SK-N-SH treated with all-trans-retinoic acid at 6 μM for 48 hours (cell line): ENCODE data around the gene GALNT12.

Experiments
- ATAC-seq: fragments of 200-7000 bp; cut with Tn5 transposase; 3 replicates; pipeline ENCODE4 v1.9.1; 2020; ENCODE audit warnings: mild to moderate bottlenecking, moderate library complexity
- BACH2 ChIP-seq: fragments of 250-450 bp; sonication (Bioruptor Pico); IDR thresholded peaks from 2 replicates; pipeline ENCODE4 v1.9.0; 2021; ENCODE audit warnings: mild to moderate bottlenecking, borderline replicate concordance
- CREB5 ChIP-seq: fragments of 250-450 bp; sonication (Bioruptor Pico); IDR thresholded peaks from 2 replicates; pipeline ENCODE4 v1.5.1; 2020; ENCODE audit warnings: low read depth, mild to moderate bottlenecking, moderate library complexity
- CSDC2 ChIP-seq: fragments of 250-450 bp; sonication (Bioruptor Pico); IDR thresholded peaks from 2 replicates; pipeline ENCODE4 v1.5.0; 2020; ENCODE audit warnings: mild to moderate bottlenecking, moderate library complexity
- CSRNP3 ChIP-seq: fragments of 250-450 bp; sonication (Bioruptor Pico); IDR thresholded peaks from 2 replicates; pipeline ENCODE4 v1.5.1; 2021; ENCODE audit warnings: mild to moderate bottlenecking, moderate library complexity
- GLIS3 ChIP-seq: fragments of 250-450 bp; sonication (Bioruptor Pico); IDR thresholded peaks from 2 replicates; pipeline ENCODE4 v1.5.0; 2020; ENCODE audit warnings: mild to moderate bottlenecking, moderate library complexity
- ISL1 ChIP-seq: fragments of 250-450 bp; sonication (Bioruptor Pico); IDR thresholded peaks from 2 replicates; pipeline ENCODE4 v2.1.2; 2022; ENCODE audit warnings: mild to moderate bottlenecking, moderate library complexity
- POU6F1 ChIP-seq: fragments of 250-450 bp; sonication (Bioruptor Pico); IDR thresholded peaks from 2 replicates; pipeline ENCODE4 v1.8.0; 2021; ENCODE audit warnings: low read depth, mild to moderate bottlenecking, moderate library complexity, borderline replicate concordance
- PPARA ChIP-seq: fragments of 250-450 bp; sonication (Bioruptor Pico); IDR thresholded peaks from 2 replicates; pipeline ENCODE4 v1.5.0; 2020; ENCODE audit warnings: mild to moderate bottlenecking, borderline replicate concordance
- RARB ChIP-seq: fragments of 250-450 bp; sonication (Bioruptor Pico); IDR thresholded peaks from 2 replicates; pipeline ENCODE4 v1.8.0; 2021; ENCODE audit warnings: mild to moderate bottlenecking, moderate library complexity
- SNAI2 ChIP-seq: fragments of 250-450 bp; sonication (Bioruptor Pico); IDR thresholded peaks from 2 replicates; pipeline ENCODE4 v1.5.0; 2020; ENCODE audit warnings: mild to moderate bottlenecking, moderate library complexity
- TSHZ2 ChIP-seq: fragments of 250-450 bp; sonication (Bioruptor Pico); IDR thresholded peaks from 2 replicates; pipeline ENCODE4 v1.5.0; 2020; ENCODE audit warnings: mild to moderate bottlenecking, moderate library complexity
- ZFP3 ChIP-seq: fragments of 250-450 bp; sonication (Bioruptor Pico); IDR thresholded peaks from 2 replicates; pipeline ENCODE4 v1.5.0; 2020; ENCODE audit warnings: mild to moderate bottlenecking, moderate library complexity
- ZFP30 ChIP-seq: fragments of 450-650 bp; formaldehyde crosslinking; IDR thresholded peaks from 2 replicates; pipeline ENCODE4 v1.5.0; 2022; ENCODE audit warnings: mild to moderate bottlenecking, moderate library complexity
- ZNF565 ChIP-seq: fragments of 450-650 bp; formaldehyde crosslinking; conservative IDR thresholded peaks from 2 replicates; pipeline ENCODE4 v1.5.0; 2020; ENCODE audit warnings: low read depth, mild to moderate bottlenecking, moderate library complexity
- ZNF70 ChIP-seq: fragments of 450-650 bp; formaldehyde crosslinking; IDR thresholded peaks from 2 replicates; pipeline ENCODE4 v1.5.0; 2020; ENCODE audit warnings: mild to moderate bottlenecking, moderate library complexity
- ZNF8 ChIP-seq: fragments of 450-650 bp; formaldehyde crosslinking; IDR thresholded peaks from 2 replicates; pipeline ENCODE4 v1.5.0; 2020; ENCODE audit warnings: mild to moderate bottlenecking, moderate library complexity

The GALNT12 gene

GRCh38 chr9:98810102-98810842 is 2.8 kb downstream of the GALNT12 start:
- no peak for ATAC-seq
- TF ChIP-seq CSRNP3 (no peak), ZFP30 (CRISPR knock-in tag) (no peak), CSDC2 (no peak), ZNF8 (no peak), TSHZ2 (CRISPR knock-in tag) (no peak), ISL1 (CRISPR knock-in tag) (no peak), ZFP3 (CRISPR knock-in tag) (no peak), CREB5 (CRISPR knock-in tag) (no peak), GLIS3 (CRISPR knock-in tag) (no peak), BACH2 (CRISPR knock-in tag) (no peak), SNAI2 (CRISPR knock-in tag) (no peak), ZNF70 (CRISPR knock-in tag) (no peak), RARB (no peak), POU6F1 (CRISPR knock-in tag) (no peak)

- ATAC-seq = peak; percentile 40
- TF ChIP-seq TSHZ2 (CRISPR knock-in tag) (no peak), ZFP3 (CRISPR knock-in tag) (no peak), POU6F1 (CRISPR knock-in tag) (no peak), PPARA (CRISPR knock-in tag) (no peak), RARB (no peak), ZNF565 (CRISPR knock-in tag) (no peak), BACH2 (CRISPR knock-in tag) (no peak), ISL1 (CRISPR knock-in tag) (no peak), CSDC2 (no peak), ZNF70 (CRISPR knock-in tag) (no peak), GLIS3 (CRISPR knock-in tag) (no peak)
These were observed 3.7 kb downstream of the GALNT12 start for GRCh38 chr9:98811051-98811650.
